Stimulated activated CD8-positive, alpha-beta memory T cell treated with anti-CD3 and anti-CD28 coated beads, Interleukin-15, amount 100 ng/mL, for 4 hours (primary cell): Measurements from ENCODE around the gene TMEM179.
"Not testable (repeated sequence)": the region's sequence is repeated elsewhere in the genome, so short reads cannot be mapped to it uniquely, and the experiment has no call there.

Experiments used
- DNase-seq, 2 donors: peaks; one replicate each; pipeline ENCODE4 v3.0.0-alpha.2; 2020; ENCODE audit warnings: low read depth in 2 of 2

TMEM179 gene

GRCh38 chr14:104637546-104638003, 33.0 kb upstream of the TMEM179 start:
- DNase-seq = no peak

GRCh38 chr14:104636846-104637545, 32.4 kb upstream of the TMEM179 start:
- not testable (repeated sequence) for DNase-seq

- no peak for DNase-seq
Observed at GRCh38 chr14:104636131-104636530, 31.6 kb upstream of the TMEM179 start.

DNA sequence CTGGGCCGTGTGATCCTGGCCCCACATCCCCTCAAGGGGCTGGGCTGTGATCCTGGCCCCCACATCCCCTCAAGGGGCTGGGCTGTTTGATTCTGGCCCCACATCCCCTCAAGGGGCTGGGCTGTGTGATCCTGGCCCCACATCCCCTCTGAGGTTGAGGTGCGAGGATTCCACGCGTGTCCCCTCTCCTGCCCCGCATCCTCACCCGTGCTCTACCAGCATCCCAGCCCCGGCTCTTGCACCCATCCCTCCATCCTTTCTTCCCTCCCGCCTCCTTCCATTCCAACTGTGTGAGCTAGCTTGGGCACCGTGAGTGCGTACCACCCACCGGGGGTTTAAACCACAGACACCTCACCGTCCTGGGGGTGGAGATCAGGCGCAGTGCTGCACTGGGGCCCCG, 31.1 kb upstream of the TMEM179 start:
- no peak for DNase-seq

DNA sequence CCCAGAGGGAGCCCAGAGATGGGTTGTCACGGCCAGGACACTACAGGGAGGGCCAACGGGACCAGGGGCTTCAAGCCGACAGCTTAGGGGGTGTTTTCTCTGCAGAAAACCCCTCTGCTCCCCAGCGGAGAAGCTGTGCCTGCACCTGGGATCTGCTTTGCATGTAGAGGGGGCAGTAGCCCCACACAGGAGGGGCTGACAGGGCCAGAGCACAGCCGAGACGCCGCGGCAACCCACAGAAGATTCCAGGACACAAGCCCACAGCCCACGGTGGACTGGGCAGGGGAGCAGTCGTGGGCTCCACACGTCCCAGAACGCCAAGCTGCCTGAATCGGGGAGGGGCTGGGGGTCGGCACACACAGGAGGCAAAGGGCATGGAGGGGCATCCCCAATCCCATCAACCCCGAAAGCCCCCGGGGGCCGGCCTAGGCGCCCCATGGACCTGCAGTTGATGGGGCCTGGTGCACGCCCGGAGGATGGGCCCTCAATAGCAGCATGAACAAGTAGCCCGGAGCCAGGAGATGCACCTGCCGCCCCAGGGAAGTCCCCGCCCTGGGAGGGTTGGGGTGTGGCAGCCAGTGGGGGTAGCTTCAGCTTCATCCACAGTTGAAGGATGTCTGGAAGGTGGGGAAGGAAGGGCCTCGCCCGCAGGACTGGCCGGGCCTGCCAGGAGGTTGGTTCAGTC, 30.5 kb upstream of the TMEM179 start:
- no peak for DNase-seq

DNA sequence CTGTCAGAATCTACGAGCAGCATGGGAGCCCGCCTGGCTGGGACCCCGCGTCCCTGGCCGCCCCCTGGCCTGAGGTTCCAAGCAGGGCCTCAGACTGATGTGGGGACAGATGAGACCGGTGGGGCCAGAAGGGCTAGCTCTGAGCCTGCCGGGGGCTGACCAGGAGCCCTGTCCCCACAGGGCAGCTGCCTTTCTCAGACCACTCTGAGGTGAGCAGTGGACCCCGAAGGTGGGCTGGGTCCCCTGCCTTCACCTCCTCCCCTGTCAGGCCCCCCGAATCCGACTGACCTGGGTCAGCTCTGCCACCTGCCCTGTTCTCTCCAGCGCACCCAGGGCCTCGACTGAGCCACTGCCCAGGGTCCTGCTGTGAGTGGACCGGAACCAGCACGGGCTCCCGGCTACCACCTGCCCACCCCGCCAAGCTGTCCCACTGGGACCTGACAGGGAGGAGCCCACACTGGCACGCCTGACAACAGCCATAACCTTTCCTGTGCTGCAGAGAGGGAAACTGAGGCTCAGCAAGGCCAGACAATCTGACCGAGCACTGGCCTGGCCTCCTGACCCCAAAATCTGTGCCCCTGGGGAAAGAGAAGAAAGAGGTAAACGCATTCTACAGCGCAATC, 29.7 kb upstream of the TMEM179 start:
- DNase-seq = no peak

- DNase-seq = no peak
Observed at GRCh38 chr14:104633276-104634137, 28.9 kb upstream of the TMEM179 start.

- DNase-seq = no peak
Observed at GRCh38 chr14:104632781-104633180, 28.2 kb upstream of the TMEM179 start.

DNA sequence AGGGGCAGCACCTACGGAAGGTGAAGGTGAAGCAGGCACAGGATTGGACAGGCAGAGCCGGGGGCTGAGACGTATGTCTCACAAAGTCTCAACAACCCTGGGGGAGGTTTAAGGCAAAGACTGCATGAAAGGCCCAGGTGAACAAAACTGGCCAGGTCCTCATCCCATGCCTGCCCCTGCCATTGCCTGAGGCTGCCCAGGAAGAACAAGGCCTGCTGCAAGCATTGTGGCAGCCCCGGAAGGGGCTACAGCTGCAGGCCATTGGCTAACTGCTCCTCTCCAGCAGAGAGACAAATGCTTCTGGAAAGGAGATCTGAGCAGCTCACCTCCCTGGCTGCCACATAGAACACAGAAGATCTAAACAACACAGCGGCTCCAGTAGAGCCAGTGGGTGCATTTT, 20.4 kb upstream of the TMEM179 start:
- no peak for DNase-seq

DNA sequence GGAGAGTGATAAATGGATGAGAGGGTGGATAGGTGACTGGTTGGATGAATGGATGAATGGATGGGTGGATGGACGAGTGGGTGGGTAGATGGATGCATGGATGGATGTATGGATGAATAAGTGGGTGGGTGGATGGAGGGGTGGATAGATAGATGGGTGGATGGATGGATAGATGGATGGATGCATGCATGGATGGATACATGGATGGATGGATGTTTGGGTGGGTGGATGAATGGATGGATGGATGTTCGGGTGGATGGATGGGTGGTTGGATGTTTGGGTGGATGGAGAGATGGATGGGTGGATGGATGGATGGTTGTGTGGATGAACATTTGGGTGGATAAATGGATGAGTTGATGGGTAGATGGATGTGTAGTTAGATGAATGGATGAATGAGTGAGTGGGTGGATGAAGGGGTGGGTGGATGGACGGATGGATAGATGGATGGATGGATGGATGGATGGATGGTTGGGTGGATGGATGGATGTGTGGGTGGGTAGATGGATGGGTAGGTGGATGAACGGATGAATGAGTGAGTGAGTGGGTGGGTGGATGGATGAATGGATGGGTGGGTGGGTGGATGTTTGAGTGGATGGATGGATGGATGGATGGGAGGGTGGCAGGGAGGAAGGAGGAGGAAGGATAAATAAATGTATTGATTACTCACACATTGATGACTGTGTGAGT, 9.7 kb upstream of the TMEM179 start:
- DNase-seq = no peak

GRCh38 chr14:104611881-104612280, 7.3 kb upstream of the TMEM179 start:
- DNase-seq = no peak

DNA sequence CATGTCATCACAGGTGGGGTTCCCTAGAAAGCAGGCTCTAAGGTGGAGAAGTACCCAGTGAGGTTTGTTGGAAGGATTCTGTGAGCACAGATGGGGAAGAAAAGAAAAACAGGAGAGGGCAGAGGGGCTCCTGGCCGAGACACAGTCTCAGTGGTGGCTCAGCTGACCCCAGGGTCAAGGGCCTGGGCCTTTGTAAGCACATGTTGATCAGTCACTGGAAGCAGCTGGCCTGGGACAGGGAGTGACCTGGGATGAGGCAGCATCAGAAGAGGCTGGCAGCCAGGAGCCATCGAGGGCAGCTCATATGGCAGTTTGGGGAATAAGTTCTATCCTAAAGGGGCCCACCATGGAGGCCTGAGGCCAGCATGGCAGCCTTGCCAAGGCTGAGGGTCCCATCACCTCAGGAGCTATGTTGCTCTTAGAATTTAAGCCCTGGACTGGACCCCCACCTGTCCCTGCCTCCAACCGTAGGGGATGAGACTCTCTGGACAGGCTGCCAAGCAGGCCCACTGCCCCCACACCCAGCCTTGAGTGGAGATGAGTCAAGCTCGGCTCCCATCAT, 6.3 kb upstream of the TMEM179 start:
- no peak for DNase-seq

DNA sequence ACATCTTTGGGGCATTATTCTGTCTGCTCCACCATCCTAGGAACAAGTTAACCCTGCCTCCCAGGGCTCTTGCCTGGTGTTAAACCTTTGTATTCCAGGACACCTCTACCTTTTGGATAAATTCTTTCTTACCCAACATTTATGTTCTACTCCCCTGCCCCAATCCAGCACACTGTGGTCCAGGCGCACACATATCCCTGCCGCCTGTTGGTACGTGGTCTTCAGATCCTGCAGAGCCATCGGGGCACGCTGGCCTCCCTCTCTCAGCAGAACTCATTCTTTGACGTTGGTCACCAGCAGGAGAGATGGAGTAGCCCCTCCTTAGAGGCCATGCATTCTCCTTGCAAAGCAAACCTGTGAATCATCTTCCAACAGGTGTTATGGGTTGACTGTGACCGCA, 5.1 kb upstream of the TMEM179 start:
- DNase-seq = no peak

- DNase-seq = no peak
Observed at GRCh38 chr14:104603711-104604401, 716 bp downstream of the TMEM179 start.

GRCh38 chr14:104602933-104603325, 1.6 kb downstream of the TMEM179 start:
- DNase-seq = no peak

DNA sequence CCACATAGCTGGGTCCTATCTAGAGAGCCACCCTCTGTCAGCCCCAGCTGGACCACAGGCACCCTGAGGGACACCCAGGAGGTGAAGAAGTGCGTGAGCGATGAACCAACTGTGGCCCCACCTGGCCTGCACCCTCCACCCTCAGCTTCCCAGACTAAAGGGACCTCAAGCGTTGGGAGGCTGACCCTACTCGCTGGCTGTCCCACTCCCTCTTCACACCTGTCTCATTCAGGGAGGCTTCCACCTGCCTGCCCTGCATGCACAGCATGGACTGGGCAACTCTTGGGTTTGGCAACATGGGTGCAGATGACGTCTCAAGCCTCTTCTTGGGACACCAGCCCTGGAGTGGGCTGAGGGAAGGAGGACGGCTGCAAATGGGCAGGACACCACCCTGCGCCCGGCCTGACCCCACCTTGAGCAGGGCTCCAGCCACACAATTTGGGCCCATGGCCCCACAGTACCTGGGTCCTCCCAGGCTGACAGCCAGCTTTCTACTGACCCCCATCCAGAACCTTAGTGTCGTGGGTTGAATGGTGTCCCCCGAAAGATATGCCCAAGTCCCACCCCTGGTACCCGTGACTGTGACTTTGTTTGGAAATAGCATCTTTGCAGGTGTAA, 2.1 kb downstream of the TMEM179 start:
- DNase-seq = no peak

- DNase-seq = no peak
Observed at GRCh38 chr14:104601786-104602185, 2.8 kb downstream of the TMEM179 start.

DNA sequence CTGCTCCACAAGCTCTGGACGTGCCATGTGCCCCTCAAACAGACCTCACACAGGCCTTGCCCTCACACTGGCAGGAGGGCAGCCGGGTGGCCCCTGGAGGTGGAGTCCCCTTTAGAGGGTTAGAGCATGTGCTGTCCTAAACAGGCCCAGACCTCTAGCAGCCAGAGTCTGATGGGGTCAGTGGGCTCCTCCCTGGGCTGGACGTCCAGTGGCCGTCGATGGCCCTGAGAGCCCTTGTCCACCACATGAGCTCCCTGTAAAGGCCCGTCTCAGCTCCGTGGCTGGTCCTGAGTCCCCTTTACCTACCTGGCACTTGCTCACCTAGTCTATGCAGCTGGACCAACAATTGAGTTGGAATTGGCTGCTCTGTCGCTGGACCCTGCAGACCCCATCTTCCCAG, 3.8 kb downstream of the TMEM179 start:
- no peak for DNase-seq

DNA sequence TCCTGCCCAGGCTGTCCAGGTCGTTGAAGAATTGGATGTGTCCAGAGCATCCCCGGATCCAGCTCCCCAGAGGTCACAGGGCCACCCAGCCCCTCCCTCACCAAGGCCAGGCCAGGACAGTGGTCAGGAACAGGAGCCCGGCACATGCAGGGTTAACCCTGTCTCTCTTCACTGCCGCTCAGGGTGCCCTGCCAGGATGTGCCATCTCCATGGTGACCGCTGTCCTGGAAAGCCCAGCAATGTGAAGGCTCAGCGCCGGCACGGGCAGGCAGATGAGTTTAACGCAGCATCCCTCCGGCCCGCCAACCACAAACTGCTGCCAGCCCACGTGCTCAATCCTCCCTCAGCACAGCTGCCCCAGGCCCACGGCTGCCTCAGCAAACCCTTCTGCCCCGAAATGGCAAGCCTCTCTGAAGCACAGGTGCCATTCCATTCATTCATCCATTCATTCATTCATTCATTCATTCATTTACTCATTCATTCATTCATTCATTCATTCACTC, 4.4 kb downstream of the TMEM179 start:
- DNase-seq = no peak

GRCh38 chr14:104599446-104599845, 5.1 kb downstream of the TMEM179 start:
- no peak for DNase-seq
